Measurements from ENCODE around the gene ZSCAN29.

GRCh38 chr15:43420435-43420834 lies 49.6 kb upstream of the ZSCAN29 start:
- TF ChIP-seq, protein P1, sequence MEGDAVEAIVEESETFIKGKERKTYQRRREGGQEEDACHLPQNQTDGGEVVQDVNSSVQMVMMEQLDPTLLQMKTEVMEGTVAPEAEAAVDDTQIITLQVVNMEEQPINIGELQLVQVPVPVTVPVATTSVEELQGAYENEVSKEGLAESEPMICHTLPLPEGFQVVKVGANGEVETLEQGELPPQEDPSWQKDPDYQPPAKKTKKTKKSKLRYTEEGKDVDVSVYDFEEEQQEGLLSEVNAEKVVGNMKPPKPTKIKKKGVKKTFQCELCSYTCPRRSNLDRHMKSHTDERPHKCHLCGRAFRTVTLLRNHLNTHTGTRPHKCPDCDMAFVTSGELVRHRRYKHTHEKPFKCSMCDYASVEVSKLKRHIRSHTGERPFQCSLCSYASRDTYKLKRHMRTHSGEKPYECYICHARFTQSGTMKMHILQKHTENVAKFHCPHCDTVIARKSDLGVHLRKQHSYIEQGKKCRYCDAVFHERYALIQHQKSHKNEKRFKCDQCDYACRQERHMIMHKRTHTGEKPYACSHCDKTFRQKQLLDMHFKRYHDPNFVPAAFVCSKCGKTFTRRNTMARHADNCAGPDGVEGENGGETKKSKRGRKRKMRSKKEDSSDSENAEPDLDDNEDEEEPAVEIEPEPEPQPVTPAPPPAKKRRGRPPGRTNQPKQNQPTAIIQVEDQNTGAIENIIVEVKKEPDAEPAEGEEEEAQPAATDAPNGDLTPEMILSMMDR (IDR thresholded peaks at IDR 0.05) = no peak
- no peak for TF ChIP-seq POLR2A (IDR thresholded peaks at IDR 0.05)
